Liver (tissue), 9 donors: ENCODE measurements around the gene SIRT1. TPM values are rescaled to one million over a fixed set of nuclear protein-coding genes. Genes with fewer than 3 reads are reported as not detected.

ENCODE experiments used
- DNase-seq: peaks from one replicate; pipeline ENCODE4 v3.0.0-alpha.2; 2017; ENCODE audit warnings: low spot score
- H3K27ac ChIP-seq, 2 donors: one replicate each; pipeline ENCODE4 v1.7.0; 2013; ENCODE audit warnings: inconsistent platforms in 2 of 2, low read length in 2 of 2, control low read depth in 1 of 2, low read depth in 1 of 2, mild to moderate bottlenecking in 1 of 2
- H3K27me3 ChIP-seq, 4 donors: one replicate each; pipeline versions ENCODE4 v1.6.1 to v1.7.0; 2013; ENCODE audit warnings: low read length in 3 of 4, inconsistent platforms in 1 of 4, mild to moderate bottlenecking in 1 of 4, moderate library complexity in 1 of 4; ENCODE audit not compliant: control insufficient read depth in 4 of 4, insufficient read depth in 4 of 4
- H3K36me3 ChIP-seq, 4 donors: one replicate each; pipeline versions ENCODE4 v1.6.1 to v1.7.0; 2013; ENCODE audit warnings: low read length in 3 of 4, mild to moderate bottlenecking in 3 of 4, low read depth in 1 of 4, moderate library complexity in 1 of 4; ENCODE audit not compliant: control insufficient read depth in 4 of 4, insufficient read depth in 3 of 4
- H3K4me1 ChIP-seq, 4 donors: one replicate each; pipeline versions ENCODE4 v1.6.1 to v1.7.0; 2013; ENCODE audit warnings: low read length in 3 of 4, mild to moderate bottlenecking in 3 of 4, moderate library complexity in 1 of 4; ENCODE audit not compliant: control insufficient read depth in 4 of 4, insufficient read depth in 4 of 4
- H3K4me3 ChIP-seq, 3 donors: one replicate each; pipeline versions ENCODE4 v1.6.1 to v1.7.0; 2013; ENCODE audit warnings: low read length in 3 of 3, control low read depth in 1 of 3, low read depth in 1 of 3, mild to moderate bottlenecking in 1 of 3
- H3K9ac ChIP-seq, 2 donors: one replicate each; pipeline ENCODE4 v1.7.0; 2013; ENCODE audit warnings: low read length in 2 of 2, mild to moderate bottlenecking in 2 of 2, moderate library complexity in 2 of 2, control low read depth in 1 of 2, low read depth in 1 of 2
- H3K9me3 ChIP-seq, 4 donors: one replicate each; pipeline versions ENCODE4 v1.6.1 to v1.7.0; 2013; ENCODE audit warnings: low read length in 3 of 4; ENCODE audit not compliant: control insufficient read depth in 4 of 4
- EGR1 ChIP-seq, 2 donors: IDR thresholded peaks; 2 replicates each; pipeline ENCODE4 v1.6.1; 2016 to 2018; ENCODE audit warnings: antibody characterized with exemption in 2 of 2, low read depth in 2 of 2
- FOXA1 ChIP-seq: IDR thresholded peaks from 2 replicates; pipeline ENCODE4 v1.6.1; 2016; ENCODE audit warnings: antibody characterized with exemption
- FOXA2 ChIP-seq: IDR thresholded peaks from 2 replicates; pipeline ENCODE4 v1.6.1; 2016; ENCODE audit warnings: antibody characterized with exemption
- GABPA ChIP-seq, 2 donors: IDR thresholded peaks in 1 of 2; conservative IDR thresholded peaks in 1 of 2; 2 replicates each; pipeline ENCODE4 v1.6.1; 2016; ENCODE audit warnings: antibody characterized with exemption in 2 of 2, mild to moderate bottlenecking in 1 of 2, moderate library complexity in 1 of 2
- HNF4A ChIP-seq, 2 donors: conservative IDR thresholded peaks; 2 replicates each; pipeline ENCODE4 v1.6.1; 2016; ENCODE audit warnings: antibody characterized with exemption in 2 of 2, mild to moderate bottlenecking in 2 of 2
- HNF4G ChIP-seq: IDR thresholded peaks from 2 replicates; pipeline ENCODE4 v1.6.1; 2016; ENCODE audit warnings: antibody characterized with exemption
- JUND ChIP-seq, 2 donors: IDR thresholded peaks; 2 replicates each; pipeline ENCODE4 v1.6.1; 2016; ENCODE audit warnings: antibody characterized with exemption in 2 of 2
- NR2F2 ChIP-seq: IDR thresholded peaks from 2 replicates; pipeline ENCODE4 v1.6.1; 2016; ENCODE audit warnings: antibody characterized with exemption
- RAD21 ChIP-seq, 2 donors: IDR thresholded peaks; 2 replicates each; pipeline ENCODE4 v1.6.1; 2016; ENCODE audit warnings: antibody characterized with exemption in 2 of 2, mild to moderate bottlenecking in 2 of 2
- REST ChIP-seq: IDR thresholded peaks from 2 replicates; pipeline ENCODE4 v1.6.1; 2016; ENCODE audit warnings: antibody characterized with exemption, mild to moderate bottlenecking
- RXRA ChIP-seq, 2 donors: IDR thresholded peaks; 2 replicates each; pipeline ENCODE4 v1.6.1; 2017 to 2018; ENCODE audit warnings: antibody characterized with exemption in 2 of 2, mild to moderate bottlenecking in 1 of 2
- SP1 ChIP-seq: IDR thresholded peaks from 2 replicates; pipeline ENCODE4 v1.6.1; 2018; ENCODE audit warnings: antibody characterized with exemption, mild to moderate bottlenecking
- TAF1 ChIP-seq: conservative IDR thresholded peaks from 2 replicates; pipeline ENCODE4 v1.6.1; 2016; ENCODE audit warnings: antibody characterized with exemption, mild to moderate bottlenecking
- YY1 ChIP-seq: IDR thresholded peaks from 2 replicates; pipeline ENCODE4 v1.6.1; 2016; ENCODE audit warnings: antibody characterized with exemption, mild to moderate bottlenecking
- WGBS: extraction: QIAGEN DNeasy Blood & Tissue Kit; methylation state at CpG from one replicate; pipeline ENCODE4 v1.1.7; 2013; 5-methylcytosine and 5-hydroxymethylcytosine counted together
- polyA plus RNA-seq, 2 donors: library from polyadenylated mRNA; stranded (reverse) in 1 of 2; unstranded in 1 of 2; fragments of 200-250 nt in 1 of 2; fragments of >200 nt in 1 of 2; fragmentation: Nextera tagmentation in 1 of 2; extraction: Ambion mirVana in 1 of 2; gene quantifications; one replicate each; pipeline versions ENCODE4 v1.2.1 to v1.2.3, GENCODE V29; 2013 to 2015
- total RNA-seq, 2 donors: library from RNA; depleted of rRNA; stranded (reverse); fragments of >200 nt; gene quantifications; one replicate each; pipeline ENCODE4 v1.2.3, GENCODE V29; 2014
- TF ChIP-seq, protein P1 (sequence below): fragments of 150-350 bp; IDR thresholded peaks from 2 replicates; pipeline ENCODE4 v1.5.1; 2017; ENCODE audit warnings: improper control_type of control experiment, low read depth, low read length; ENCODE audit not compliant: missing input control
- TF ChIP-seq, protein P2 (sequence below): IDR thresholded peaks from 2 replicates; pipeline ENCODE4 v1.6.1; 2016; ENCODE audit warnings: antibody characterized with exemption
- TF ChIP-seq, protein P3 (sequence below): IDR thresholded peaks from 2 replicates; pipeline ENCODE4 v1.6.1; 2016; ENCODE audit warnings: antibody characterized with exemption
- TF ChIP-seq, protein P4 (sequence below): IDR thresholded peaks from 2 replicates; pipeline ENCODE4 v1.6.1; 2016; ENCODE audit warnings: antibody characterized with exemption
- donor health status: healthy.
- donor health status: healthy.
- donor health status: healthy.
- donor health status: healthy.
- donor health status: healthy.

Gene SIRT1
- total and polyA plus RNA-seq, 4 donors, result 3.0 to 14.8 (median 7.8) TPM

GRCh38 chr10:67884842-67885670 lies 600 bp downstream of the SIRT1 start:
- TF ChIP-seq EGR1 (IDR thresholded peaks at IDR 0.05; ENCODE audit: low read depth in 2 of 2) (no peak), RAD21 (IDR thresholded peaks at IDR 0.05) (no peak), YY1 (no peak), FOXA1 (no peak), FOXA2 (no peak), TAF1 (no peak), RXRA (IDR thresholded peaks at IDR 0.05) (no peak), HNF4G (no peak), REST (no peak), NR2F2 (no peak), HNF4A (conservative IDR thresholded peaks at IDR 0.05) (no peak), SP1 (no peak), JUND (IDR thresholded peaks at IDR 0.05) (no peak), GABPA (IDR thresholded peaks at IDR 0.05 in 1 of 2, conservative IDR thresholded peaks at IDR 0.05 in 1 of 2) (no peak)
- TF ChIP-seq, protein P1, sequence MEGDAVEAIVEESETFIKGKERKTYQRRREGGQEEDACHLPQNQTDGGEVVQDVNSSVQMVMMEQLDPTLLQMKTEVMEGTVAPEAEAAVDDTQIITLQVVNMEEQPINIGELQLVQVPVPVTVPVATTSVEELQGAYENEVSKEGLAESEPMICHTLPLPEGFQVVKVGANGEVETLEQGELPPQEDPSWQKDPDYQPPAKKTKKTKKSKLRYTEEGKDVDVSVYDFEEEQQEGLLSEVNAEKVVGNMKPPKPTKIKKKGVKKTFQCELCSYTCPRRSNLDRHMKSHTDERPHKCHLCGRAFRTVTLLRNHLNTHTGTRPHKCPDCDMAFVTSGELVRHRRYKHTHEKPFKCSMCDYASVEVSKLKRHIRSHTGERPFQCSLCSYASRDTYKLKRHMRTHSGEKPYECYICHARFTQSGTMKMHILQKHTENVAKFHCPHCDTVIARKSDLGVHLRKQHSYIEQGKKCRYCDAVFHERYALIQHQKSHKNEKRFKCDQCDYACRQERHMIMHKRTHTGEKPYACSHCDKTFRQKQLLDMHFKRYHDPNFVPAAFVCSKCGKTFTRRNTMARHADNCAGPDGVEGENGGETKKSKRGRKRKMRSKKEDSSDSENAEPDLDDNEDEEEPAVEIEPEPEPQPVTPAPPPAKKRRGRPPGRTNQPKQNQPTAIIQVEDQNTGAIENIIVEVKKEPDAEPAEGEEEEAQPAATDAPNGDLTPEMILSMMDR, result no peak
- TF ChIP-seq, protein P2, sequence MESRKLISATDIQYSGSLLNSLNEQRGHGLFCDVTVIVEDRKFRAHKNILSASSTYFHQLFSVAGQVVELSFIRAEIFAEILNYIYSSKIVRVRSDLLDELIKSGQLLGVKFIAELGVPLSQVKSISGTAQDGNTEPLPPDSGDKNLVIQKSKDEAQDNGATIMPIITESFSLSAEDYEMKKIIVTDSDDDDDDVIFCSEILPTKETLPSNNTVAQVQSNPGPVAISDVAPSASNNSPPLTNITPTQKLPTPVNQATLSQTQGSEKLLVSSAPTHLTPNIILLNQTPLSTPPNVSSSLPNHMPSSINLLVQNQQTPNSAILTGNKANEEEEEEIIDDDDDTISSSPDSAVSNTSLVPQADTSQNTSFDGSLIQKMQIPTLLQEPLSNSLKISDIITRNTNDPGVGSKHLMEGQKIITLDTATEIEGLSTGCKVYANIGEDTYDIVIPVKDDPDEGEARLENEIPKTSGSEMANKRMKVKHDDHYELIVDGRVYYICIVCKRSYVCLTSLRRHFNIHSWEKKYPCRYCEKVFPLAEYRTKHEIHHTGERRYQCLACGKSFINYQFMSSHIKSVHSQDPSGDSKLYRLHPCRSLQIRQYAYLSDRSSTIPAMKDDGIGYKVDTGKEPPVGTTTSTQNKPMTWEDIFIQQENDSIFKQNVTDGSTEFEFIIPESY, result no peak
- TF ChIP-seq, protein P3, sequence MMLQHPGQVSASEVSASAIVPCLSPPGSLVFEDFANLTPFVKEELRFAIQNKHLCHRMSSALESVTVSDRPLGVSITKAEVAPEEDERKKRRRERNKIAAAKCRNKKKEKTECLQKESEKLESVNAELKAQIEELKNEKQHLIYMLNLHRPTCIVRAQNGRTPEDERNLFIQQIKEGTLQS, result no peak
- TF ChIP-seq, protein P4, sequence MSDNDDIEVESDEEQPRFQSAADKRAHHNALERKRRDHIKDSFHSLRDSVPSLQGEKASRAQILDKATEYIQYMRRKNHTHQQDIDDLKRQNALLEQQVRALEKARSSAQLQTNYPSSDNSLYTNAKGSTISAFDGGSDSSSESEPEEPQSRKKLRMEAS, result no peak
- Histone ChIP-seq H3K4me1 (peaks cover 2 to 26% (median 20%) of the 10 kb centered on the region in 4 donors), H3K27ac (peak overlapping the region; percentile 90), H3K36me3 (peaks cover 0 to 9% (median 5%) of the 10 kb centered on the region in 4 donors), H3K9me3 (no peaks in the 10 kb centered on the region), H3K4me3 (peak overlapping the region; percentile 77 to 99 (median 87)), H3K9ac (peak overlapping the region; percentile 86 to 92), H3K27me3 (no peaks in the 10 kb centered on the region)
- DNase-seq, result peak; percentile 80
- WGBS, result under 1% methylated on average over 73 of the region's 73 CpGs
